Measurements from ENCODE around the gene MYL7.
"Not testable (repeated sequence)": the region's sequence is repeated elsewhere in the genome, so short reads cannot be mapped to it uniquely, and the experiment has no call there.

The MYL7 gene

GRCh38 chr7:44171901-44172300 is 30.8 kb upstream of the MYL7 start:
- not testable (repeated sequence) for DNase-seq

- DNase-seq, result no peak
Measured at GRCh38 chr7:44167920-44168319, 26.8 kb upstream of the MYL7 start.

- no peak for DNase-seq
Measured at GRCh38 chr7:44163591-44163990, 22.5 kb upstream of the MYL7 start.

GRCh38 chr7:44162785-44163395 is 21.8 kb upstream of the MYL7 start:
- DNase-seq, result no peak

GRCh38 chr7:44162179-44162578 is 21.0 kb upstream of the MYL7 start:
- DNase-seq, result no peak

- no peak for DNase-seq
Measured at GRCh38 chr7:44161371-44161770, 20.2 kb upstream of the MYL7 start.

- DNase-seq, result peak; percentile 25 to 59
Measured at GRCh38 chr7:44159824-44160630, 18.9 kb upstream of the MYL7 start.

GRCh38 chr7:44158873-44159631 is 17.9 kb upstream of the MYL7 start:
- DNase-seq, result no peak

GRCh38 chr7:44158096-44158872 is 17.2 kb upstream of the MYL7 start:
- no peak for DNase-seq

GRCh38 chr7:44157116-44158080 is 16.3 kb upstream of the MYL7 start:
- DNase-seq, result no peak

- no peak for DNase-seq
Measured at GRCh38 chr7:44156453-44157010, 15.4 kb upstream of the MYL7 start.

GRCh38 chr7:44155191-44156185 is 14.4 kb upstream of the MYL7 start:
- peak; percentile 43 to 81 for DNase-seq

- peak in 1 of 2 experiments; percentile 40 for DNase-seq
Measured at GRCh38 chr7:44154703-44155102, 13.6 kb upstream of the MYL7 start.

GRCh38 chr7:44153948-44154335 is 12.8 kb upstream of the MYL7 start:
- DNase-seq, result no peak

- DNase-seq, result no peak
Measured at GRCh38 chr7:44152971-44153947, 12.1 kb upstream of the MYL7 start.

GRCh38 chr7:44151956-44152355 is 10.8 kb upstream of the MYL7 start:
- no peak for DNase-seq

- peak; percentile 17 to 24 for DNase-seq
Measured at GRCh38 chr7:44150966-44151941, 10.1 kb upstream of the MYL7 start.

GRCh38 chr7:44150466-44150832 is 9.3 kb upstream of the MYL7 start:
- no peak for DNase-seq

All from cerebellar nuclear complex (tissue), 1 donor.